ENCODE results near the gene DAPP1. TPM values are rescaled to one million over a fixed set of nuclear protein-coding genes. Genes with fewer than 3 reads are reported as not detected.
"Not testable (repeated sequence)": the region's sequence is repeated elsewhere in the genome, so short reads cannot be mapped to it uniquely, and the experiment has no call there.

The DAPP1 gene
- total RNA-seq, 1 donor from 2014 or later = not detected

DNA sequence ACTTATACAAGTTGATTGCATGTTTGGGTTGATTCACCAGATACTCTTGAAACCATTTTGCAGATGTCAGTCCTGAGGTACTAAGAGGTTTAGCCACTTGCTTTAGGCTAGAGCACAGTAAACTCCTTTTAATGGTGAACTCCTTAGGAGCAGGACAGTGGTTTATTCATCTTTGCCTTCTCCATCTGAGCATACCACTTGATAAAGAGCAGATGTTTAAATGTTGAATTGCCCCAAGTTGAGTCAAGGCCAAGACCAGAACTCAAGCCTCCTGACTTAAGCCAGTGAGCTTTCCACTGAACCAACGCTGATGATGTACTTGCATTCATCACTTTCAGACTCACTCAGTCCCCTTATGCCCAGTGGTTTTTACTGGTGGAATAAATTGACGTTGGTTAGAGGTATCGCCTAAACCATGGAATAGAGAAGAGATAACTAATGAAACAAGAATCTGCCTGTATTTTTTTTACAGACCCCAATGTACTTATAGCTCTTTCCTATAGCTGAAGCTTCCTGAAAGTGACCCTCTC lies 7.5 kb downstream of the DAPP1 start:
- no peak for DNase-seq (ENCODE audit: low read depth, low spot score)

DNA sequence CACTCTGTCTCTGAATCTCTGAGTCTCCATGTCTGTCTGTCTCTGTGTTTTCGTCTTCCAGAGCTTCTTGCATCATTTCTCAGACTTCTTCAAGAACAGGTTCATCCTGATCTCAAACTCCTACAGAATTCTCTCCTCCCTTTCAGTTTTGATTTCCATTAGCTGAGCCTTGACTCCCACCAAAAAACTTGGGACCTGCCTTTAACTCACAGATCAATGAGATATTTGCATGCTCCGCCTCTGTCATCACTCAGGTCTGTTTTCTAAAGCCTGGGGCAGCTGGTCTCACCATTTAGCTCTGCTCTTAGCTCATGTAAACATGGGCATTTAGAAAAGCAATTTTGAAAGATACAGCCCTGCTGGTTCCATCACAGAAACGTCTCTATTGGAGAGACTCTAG lies 8.6 kb downstream of the DAPP1 start:
- DNase-seq (ENCODE audit: low read depth, low spot score) = no peak

DNA sequence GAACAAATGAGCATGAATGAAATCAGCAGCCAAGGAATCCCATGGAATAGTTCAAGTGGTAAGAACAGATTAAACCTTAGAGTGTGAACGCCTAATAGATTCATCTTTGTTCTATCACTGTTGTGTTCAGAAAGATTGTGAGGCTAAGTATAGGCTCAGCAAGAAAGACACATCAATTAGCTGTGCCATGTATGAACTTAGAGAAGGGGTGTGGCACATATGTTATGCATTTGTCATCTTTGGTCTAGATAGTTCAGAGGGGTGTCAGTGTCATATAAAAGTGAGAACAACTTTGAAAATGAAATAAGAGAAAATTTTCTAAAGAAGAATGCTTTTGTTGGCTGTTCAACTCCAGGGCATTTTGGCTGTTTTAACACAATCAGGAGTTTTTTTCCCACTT lies 9.4 kb downstream of the DAPP1 start:
- no peak for DNase-seq (ENCODE audit: low read depth, low spot score)

DNA sequence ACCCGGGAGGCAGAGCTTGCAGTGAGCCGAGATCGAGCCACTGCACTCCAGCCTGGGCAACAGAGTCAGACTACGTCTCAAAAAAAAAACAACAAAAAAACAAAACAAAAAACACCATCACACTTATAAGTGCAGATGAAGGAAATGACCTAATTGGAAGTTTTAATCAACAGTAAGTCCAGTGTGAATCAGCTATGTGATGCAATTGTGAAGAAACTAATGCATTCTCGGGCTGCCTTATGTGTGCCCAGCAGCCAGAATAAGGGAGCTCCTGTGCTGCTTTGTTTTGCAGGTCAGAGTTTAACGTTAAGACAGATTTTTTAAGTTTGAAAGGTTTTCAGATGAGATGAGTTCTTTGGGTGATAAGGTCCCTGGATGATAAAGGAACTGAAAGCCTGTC lies 10.8 kb downstream of the DAPP1 start:
- DNase-seq (ENCODE audit: low read depth, low spot score) = no peak

DNA sequence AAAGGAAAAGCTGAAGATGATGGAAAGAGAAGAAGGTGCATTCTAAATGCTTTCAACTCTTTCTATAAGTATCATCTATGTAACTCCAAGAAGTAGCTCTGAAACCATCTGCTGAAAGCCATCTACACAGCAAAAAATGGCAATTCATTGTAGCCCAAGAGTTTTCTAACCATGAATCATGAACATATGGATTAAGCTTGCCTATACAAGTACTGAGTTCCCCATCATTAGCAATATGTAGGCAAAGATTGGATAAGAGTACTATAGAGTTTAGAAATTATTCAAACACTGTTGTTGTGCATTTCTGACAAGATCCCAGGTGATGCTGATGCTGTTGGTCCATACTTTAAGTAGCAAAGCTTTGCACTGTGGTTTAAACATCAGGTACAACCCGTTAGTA lies 11.2 kb downstream of the DAPP1 start:
- DNase-seq (ENCODE audit: low read depth, low spot score) = no peak

DNA sequence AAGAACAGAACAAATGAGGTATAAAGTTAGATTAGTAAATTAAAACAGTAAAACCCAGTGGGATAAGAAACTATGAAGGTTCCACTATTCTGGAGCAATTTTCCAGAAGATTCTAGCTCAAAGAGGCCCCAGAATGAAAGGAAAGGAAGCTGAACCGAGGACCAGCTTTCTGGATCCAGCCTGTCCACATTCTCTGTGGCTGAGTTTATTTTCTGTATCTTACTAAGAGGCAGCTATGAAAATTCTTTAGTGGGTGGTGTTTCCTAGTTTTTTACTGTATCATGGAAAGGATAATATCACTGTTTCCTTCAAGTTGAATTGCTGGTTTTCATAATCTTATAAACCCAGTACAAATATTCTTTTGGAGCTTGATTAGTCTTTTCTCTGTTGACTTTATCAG lies 11.8 kb downstream of the DAPP1 start:
- DNase-seq (ENCODE audit: low read depth, low spot score) = no peak

DNA sequence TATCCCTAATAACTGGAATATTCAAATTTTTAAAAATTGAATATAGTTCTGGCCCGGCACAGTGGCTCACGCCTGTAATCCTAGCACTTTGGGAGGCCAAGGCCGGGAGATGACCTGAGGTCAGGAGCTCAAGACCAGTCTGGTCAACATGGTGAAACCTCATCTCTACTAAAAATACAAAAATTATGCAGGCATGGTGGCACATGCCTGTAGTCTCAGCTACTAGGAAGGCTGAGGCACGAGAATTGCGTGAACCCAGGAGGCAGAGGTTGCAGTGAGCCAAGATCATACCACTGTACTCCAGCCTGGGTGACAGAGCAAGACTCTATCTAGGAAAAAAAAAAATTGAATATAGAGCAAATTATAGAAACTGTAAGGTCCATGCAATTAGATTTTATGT lies 13.4 kb downstream of the DAPP1 start:
- not testable (repeated sequence) for DNase-seq (ENCODE audit: low read depth, low spot score)

DNA sequence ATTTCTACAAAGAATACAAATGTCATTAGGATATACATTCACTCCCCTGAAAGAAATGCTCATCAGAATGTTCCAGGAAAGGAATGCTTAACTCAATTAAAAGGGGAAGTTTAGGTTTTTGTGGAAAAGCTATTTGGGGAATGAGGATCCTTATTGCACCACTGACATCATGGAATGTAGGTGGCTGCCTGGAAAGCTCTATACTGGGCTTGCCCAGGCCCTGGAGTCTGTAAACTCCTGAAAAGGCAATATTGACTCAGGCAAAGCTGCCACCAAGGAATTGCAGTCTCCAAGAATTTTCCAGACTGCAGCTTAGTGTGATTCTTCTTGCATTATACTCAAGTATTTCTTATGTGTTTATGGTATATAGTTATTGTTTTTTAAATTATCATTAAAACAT lies 15.7 kb downstream of the DAPP1 start:
- DNase-seq (ENCODE audit: low read depth, low spot score) = no peak

DNA sequence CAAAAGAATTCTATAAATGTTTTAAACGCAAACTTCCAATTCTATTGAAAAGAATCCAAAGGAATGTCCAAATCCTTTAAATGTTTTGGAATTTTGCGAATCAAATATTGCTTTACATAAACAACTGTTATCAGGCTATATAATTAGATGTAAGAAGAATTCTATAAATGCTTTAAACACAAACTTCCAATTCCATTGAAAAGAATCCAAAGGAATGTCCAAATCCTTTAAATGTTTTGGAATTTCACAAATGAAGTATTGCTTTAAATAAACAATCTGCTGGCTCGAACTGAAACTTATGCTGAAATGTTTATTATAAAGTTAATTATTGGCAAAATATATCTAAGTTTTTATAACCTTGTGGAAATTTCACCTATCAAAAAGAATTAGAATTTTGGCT lies 16.1 kb downstream of the DAPP1 start:
- no peak for DNase-seq (ENCODE audit: low read depth, low spot score)

DNA sequence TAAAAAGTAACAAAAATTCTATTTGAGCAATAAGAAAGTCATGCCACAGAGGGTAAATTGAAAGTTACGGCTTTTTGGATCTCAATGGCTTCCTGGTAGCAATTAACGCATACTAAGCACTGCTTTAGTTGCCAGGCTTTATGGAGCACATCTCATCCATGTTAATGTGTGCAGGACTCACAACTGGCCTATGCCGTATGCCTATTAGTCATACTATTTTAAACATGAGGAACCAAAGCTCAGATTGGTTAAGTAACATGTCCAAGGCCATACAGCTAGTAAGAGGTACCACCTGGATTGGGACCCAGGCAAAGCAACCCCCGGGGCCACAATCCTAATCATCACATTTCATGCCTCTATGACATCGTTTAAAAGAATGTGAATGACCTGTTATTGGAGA lies 17.1 kb downstream of the DAPP1 start:
- DNase-seq (ENCODE audit: low read depth, low spot score) = no peak

DNA sequence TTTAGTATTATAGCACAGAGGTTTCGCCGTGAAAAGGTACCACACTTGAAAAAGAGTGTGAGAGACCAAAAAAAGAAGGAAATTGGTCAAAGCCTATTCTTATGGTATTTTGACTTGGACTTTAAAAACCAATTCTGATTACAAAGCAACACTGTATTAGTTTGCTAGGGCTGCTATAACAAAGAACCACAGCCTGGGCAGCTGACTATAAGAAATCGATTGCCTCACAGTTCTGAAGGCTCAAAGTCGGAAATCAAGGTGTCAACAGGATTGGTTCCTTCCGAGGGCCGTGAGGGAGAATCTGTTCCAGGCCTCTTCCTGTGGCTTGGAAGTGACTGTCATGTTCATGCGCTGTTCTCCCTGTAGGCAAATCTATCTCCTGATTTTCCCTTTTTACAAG lies 17.9 kb downstream of the DAPP1 start:
- DNase-seq (ENCODE audit: low read depth, low spot score) = no peak

DNA sequence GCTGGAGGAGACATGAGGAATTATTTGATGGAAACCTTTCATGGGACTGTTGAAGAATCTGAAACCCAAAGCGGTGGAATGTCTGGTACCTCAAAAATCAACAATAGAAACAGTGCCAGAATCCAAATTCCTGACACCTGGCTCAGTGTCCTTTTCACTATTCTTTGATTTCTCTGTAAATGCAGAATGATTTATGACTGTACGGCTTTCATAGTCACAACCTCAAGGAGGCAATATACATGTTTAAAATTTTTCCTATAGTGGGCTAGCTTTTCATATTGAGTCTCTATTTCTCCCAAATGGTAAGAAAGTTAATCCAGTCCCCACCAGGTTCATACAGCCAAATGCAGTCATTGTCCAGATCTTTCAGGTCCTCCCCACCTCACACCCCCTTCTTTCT lies 19.3 kb downstream of the DAPP1 start:
- DNase-seq (ENCODE audit: low read depth, low spot score) = no peak

DNA sequence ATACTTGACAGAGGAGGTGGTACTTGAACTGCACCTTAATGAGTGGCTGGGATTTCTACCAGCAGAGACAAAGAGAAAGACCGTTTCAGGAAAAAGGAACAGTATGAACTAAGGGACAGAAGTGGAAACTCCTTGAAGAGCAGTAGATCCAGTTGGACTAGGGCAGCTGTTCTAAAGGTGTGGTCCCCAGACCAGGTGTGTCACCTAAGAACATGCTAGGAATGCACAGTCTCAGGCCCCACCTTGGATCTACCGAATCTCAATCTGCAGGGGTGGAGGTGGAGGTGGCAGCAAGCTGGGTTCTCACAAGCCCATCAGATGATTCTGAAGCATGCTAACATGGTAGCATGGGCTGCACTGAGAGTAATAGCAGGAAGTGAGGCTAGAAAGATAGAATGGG lies 22.3 kb downstream of the DAPP1 start:
- DNase-seq (ENCODE audit: low read depth, low spot score) = no peak

DNA sequence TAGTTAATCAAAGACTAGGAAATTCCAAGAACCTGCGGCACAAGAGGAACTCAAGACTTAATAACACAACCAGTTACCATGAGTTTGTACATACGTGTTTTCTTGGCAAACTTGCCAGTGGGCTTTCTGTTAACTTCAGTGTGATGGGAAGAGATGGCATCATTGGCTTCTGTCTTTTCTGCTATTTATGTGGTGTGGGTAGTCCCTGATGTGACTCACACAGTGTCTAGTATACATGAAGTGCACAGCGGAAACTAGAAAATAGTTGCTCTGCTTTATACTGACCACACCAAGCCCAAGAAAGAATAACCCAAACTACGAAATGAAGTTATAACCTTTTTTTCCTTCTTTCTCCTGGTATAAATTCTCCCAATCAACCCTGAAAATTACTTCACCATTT lies 24.5 kb downstream of the DAPP1 start:
- DNase-seq (ENCODE audit: low read depth, low spot score) = no peak

DNA sequence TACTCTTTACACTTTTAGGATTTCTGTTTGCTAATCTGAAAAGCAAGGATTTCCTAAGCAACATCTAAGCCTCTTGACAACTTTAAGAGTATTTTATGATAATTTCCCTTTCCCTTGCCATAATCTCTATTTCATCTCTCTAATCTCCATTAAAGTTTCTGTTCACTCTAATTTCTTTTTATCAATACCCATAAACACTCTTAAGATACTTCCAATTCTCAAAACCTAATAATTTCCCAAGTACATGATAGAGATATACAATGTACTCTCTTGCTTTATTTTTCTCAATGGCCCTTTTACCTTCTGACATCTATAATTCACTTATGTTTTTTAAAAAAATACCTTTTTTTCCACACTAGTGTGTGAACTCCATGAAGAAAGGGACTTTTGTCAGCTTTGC lies 26.8 kb downstream of the DAPP1 start:
- DNase-seq (ENCODE audit: low read depth, low spot score) = no peak

DNA sequence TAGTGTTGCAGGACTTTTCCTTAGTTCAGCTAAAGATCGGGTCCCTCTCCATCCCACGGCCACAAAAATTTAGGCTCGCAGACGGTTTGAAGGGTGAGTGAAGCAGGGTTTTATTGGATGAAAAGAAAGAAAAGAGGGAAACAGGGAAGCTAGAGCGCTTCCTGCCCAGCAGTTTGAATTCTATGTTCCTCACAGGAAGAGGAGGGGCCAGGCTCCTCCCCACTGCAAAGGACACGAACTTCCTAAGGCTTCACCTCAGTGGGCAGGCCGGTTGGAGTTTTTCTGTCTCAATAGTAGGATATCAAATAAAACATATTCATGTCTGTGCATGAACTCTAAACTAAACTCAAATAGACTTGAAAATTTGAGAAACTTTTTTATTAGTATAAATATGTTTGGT lies 27.4 kb downstream of the DAPP1 start:
- DNase-seq (ENCODE audit: low read depth, low spot score) = no peak

DNA sequence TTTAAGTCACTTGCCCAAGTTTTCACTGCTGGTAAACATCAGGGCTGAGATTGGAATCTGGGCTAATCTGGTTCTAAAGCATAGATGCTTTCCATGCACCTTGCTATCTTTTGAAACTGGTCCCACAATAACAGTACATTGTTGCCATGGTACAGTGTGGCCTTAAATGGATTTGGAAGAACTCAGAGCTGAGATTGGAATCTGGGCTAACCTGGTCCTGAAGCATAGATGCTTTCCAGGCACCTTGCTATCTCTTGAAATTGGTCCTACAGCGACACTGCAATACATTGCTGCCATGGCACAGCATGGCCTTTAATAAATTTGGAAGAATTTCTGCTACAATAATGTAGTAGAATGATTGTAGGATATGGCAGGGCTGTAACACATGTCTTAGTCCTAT lies 28.6 kb downstream of the DAPP1 start:
- DNase-seq (ENCODE audit: low read depth, low spot score) = no peak

DNA sequence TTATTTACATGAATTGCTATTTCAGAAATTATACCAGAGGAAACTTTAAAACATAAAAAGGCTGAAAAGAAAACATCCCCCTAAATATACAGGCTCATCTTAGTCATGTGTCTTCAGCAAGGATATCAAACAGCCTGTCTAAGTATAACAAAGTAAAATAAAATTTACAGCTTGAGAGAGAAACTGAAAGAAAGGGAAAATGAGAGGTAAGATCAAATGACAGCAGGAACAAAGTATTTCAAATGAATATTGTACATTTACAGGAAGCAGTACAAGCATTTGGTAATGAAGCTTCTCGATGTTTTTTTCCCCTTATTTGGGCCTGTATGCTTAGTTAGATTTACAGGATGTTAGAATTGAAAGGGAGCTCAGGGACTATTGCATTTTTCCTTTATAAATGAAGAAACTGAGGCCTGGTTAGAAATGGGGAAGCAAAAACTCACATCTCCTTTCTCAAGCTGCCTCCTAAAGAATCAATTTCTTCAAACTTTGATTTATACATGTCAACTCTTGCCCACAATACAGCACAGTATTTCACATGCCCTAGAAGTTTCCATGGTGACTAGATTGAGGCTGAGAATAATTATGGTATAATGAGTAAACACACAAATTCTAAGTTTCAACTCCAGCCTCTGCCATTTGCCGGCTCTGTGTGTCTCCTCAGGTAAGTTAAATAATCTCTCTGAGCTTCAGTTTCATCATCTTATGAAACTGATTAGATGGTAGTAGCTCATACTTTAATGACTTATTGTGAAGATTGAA lies 29.3 kb downstream of the DAPP1 start:
- DNase-seq (ENCODE audit: low read depth, low spot score) = no peak

DNA sequence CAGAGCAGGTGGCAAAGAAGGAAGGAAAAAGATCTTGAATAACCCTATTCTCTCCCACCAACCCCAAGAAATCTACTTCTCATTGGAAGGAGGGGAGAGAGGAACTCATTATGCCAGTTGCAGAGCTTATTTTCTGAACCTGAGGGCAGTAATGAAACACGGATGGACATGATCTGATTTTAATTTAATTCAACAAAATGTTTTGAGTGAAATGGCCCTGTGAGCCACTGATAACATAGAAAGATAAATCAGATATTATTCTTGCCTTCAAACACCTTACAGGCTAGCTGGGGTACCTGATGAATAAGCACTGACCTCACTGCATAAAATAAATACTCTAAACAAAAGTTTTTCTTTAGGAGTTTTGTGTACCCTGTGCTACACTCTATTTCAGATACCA lies 30.3 kb downstream of the DAPP1 start:
- DNase-seq (ENCODE audit: low read depth, low spot score) = no peak

DNA sequence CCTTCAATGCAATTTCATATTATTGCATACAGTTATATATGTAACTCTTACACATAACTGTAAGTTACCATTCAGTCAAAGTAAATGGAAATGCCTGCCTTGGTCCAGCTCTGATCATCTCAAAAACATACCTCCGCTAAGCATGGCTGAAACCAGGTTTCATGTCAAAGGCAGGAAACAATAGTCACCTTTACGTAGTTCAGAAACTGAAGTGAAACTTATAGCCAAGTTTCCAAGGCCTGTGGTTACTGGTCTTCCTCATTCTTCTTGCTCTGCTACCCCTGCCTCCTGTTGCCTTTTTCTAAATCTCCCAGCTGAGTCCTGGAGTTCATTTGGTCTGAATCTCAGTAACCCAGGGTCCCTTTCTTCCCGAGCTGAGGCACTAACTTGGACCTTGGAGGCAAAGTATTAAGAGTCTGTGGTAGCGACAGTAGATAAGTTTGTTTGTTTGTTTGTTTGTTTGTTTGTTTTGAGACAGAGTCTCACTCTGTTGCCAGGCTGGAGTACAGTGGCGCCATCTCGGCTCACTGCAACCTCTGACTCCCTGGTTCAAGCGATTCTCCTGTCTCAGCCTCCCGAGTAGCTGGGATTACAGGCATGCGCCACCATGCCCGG lies 30.8 kb downstream of the DAPP1 start:
- DNase-seq (ENCODE audit: low read depth, low spot score) = no peak

DNA sequence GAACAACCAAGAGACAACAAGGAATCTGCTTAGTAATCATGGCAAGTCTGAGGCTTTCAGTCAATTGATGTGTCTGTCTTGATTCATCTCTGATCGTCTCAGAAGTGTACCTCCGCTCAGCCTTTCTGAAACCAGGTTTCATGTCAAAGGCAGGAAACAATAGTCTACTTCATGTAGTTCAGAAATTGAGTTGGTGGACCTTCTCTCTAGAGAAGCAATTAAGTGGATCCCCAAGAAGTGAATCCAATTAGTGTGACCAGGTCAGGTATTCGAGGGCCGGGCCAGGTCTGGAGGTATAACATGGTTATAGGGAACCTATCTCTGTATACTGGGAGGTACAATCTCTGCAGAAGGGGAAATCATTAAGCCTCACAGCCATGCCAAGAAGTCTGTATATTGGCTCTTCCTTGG lies 32.0 kb downstream of the DAPP1 start:
- no peak for DNase-seq (ENCODE audit: low read depth, low spot score)

DNA sequence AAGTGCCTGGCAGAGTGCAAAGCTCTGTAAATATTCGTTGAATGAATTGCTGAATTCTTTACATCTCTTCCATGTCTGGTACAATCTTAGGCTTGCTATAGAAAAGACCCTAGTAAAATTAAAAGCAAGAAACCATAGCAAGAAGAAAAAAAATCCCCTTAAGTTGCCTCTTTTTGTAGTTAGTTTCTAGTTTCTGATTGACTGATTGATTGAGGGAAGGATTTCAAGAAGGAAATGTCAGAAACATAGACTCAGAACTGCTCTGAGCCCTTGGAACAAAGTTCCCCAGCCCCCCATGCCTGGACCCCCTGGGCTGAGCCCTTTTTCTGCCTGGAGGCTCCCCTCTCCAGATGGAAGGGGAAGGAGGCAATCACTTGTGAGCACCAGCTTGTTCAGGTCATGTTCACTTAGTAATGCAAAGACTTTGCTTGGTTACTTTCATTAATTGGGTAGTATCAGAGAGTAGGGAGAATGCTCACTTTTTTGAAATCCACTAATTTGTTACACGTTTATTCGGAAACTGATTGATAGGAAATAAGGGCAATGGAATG lies 35.6 kb downstream of the DAPP1 start:
- no peak for DNase-seq (ENCODE audit: low read depth, low spot score)

DNA sequence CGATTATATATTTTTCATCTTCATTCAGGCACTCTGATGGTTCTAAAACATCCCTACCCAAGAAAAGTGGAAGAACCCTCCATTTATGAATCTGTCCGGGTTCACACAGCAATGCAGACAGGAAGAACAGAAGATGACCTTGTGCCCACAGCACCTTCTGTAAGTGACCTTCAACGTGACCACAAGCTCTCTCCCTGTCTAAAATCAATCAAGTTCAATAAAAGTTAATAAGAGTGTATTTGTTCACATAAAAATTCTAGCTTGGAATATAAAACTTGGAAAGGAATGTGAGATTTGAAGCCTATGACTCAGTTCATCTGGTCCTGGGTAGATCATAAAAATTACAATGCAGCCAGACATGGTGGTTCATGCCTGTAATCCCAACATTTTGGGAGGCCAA lies 36.6 kb downstream of the DAPP1 start:
- no peak for DNase-seq (ENCODE audit: low read depth, low spot score)
